Islet precursor cell (in vitro differentiated cells): ENCODE data around the gene ABLIM1.
A peak's percentile ranks its signal among the peaks of the same experiment; 100 is the strongest.

Experiments used
- DNase-seq: peaks from one replicate; pipeline ENCODE4 v3.0.0-alpha.2; 2018

Gene ABLIM1

DNA sequence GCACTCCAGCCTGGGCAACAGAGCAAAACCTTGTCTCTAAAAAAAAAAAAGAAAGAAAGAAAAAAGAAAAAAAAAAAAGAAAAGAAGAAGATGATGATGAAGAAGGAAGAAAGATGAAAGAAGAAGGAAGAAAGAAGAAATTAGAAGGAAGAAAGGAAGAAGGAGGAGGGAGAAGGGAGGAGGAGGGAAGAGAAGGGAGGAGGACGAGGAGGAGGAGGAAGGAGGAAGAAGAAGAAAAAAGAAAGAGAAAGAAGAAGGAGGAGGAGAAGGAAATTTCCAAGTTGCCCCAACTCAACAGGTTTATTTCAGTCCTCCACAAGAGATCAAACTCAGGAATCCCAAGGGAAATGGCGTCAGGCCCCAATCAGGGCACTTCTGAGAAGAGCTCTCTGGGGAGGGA is 115.7 kb downstream of the ABLIM1 start:
- DNase-seq = no peak

- no peak for DNase-seq
These were observed 116.3 kb downstream of the ABLIM1 start for GRCh38 chr10:114541797-114542160.

DNA sequence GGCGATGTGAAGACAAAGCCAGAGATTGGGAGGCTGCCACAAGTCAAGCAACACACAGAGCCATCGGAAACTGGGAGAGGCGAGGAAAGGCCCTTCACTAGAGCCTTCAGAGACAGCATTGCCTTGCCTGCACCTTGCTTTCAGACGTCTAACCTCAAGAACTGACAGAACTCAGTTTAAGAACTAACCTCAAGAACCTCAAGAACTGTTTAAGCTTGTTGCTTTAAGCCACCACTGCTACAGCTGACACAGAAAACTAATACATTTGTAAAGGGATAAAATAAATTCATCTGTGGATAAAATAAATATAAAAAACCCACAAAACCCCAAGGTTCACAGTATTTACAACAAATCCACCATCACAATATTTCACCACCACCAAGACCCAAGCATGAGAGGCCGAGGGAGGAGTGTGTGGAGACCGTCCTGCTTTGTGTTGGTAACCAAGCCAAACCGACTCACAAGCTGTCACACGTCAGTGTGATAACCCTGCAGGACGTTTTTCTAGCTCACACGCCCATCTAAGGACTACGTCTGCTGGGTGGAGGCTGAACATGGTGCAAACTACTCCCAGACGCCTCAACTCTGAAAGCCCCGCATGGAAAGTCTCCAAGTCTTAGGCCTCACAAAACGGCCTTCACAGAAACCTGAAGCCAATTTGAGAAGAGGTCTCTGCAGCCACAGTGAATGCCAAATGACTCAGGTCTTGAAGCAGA is 116.8 kb downstream of the ABLIM1 start:
- peak; percentile 64 for DNase-seq

DNA sequence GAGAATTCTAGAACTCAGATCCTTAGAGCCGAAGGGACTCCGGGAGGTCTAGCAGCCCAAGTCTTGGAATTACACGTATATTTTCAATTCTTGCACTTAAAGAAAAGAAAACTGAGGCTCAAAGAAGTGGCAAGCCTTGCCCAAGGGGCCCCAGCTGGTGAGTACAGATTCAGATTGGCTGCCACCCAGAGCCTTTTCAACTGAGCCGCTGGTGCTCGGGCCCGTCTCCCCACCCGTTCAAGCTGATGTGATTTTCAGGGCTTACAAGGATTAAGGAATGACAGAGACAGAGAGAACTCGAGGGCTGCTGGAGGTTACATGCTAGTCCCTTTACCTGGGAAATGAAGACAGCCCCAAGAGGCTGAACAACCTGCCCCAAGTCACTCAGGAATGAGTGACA is 117.8 kb downstream of the ABLIM1 start:
- no peak for DNase-seq

DNA sequence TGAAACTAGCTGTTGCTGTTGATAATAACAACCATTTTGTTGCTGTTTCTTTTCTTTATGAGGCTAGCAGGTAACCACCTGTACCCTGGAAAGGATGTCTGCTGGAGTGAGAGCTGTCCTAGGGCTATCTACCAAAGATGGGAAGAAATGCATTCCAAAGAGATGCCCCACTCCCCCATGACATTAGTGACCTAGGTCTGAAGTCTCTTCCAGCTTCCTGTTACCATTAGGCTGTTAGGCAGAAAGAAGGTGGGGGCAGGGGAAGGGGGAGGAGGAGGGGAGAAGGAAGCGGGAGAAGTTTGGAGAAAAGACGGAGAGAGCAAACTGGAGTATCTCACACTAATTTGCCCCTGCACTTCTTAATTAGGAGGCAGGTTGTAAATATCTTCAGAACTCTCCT is 118.5 kb downstream of the ABLIM1 start:
- DNase-seq = peak; percentile 65

- DNase-seq = no peak
These were observed 119.7 kb downstream of the ABLIM1 start for GRCh38 chr10:114538181-114538906.

DNA sequence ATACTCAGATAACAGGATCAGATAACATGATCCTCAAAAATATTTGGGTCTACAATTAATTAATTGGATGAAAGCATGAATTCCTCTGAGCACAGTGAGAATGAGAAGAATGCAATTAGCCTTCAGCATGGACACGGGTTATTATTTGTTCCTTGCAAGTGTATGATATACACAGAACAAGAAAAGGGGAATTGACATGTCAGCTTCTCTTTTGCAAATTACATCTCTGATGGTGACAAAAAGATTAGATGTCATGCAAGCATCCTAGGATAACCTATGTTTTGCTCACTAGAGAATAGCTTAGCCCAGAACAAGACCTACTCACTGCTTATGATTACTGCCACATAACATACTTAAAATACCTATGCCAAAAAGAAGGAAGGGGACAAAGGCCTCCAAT is 120.3 kb downstream of the ABLIM1 start:
- no peak for DNase-seq

DNA sequence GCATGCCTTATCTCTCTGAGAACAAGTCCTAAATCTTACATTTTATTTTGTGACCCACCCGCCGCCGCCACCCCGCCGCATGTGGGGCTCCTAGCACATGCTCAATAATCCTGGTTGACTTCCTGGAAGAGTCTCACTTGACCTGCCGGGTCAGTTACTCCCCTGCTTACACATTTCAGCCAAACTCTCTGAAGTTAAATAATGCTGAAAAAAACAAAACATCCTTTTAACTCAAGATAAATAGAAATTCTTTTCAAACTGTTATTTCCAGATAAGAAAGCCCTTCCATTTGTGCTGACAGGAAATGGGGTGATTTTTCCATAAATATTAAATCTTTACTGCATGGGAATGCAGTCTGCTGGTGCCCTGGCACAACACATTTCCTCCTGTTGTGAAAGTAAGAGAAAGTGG is 123.5 kb downstream of the ABLIM1 start:
- no peak for DNase-seq

DNA sequence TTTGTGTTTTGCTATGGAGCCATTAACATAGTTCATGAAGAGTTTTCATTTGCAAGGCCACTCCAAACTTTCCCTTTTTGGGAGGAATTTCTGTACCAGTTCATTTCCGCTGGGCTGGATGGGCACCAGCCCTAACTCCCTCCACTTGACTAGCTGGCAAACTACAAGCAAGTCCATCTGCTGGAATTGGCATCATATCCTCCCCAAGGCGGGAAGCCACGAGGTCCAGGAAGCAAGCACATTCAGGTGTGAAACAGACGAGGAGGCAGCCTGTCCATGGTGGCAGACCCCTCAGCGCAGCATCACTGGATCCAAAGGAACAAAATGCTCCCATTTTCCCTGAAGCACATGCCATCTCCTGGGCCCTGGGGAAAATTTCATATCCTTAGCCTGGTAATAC is 125.8 kb downstream of the ABLIM1 start:
- DNase-seq = no peak

DNA sequence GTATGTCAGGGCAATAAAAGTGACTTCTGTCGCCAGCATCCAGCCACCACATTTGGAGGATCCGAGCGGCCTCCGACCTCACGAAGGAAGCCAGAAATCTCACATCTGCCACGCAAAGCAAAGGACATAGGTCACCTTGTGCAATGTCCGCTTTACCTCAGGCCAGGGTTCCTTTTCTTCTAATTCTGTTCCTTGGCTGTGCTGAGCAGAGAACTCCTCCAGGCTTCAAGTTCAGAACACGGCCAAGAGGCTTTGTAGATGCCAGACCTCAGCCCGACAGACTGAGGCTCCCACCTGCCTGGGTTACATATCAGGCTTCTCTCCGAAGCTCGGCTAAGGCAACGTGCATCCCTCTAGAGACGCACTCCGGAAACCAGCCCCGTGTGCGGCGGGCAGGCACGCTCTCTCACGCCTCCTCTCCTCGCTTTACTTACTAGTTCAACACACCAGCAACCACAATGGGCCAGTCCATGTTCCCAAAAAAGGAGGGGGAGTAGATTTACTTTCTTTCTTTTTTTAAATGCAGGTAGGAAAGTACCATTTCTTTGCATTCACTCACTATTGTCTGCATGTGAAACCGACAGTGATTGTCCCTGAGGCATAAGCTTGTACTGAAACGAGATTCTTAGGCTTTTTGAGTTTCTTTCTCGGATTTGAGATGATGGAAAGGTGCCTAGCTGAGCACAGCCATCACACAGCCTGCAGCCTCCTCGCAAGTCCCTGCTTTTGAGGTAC is 131.4 kb downstream of the ABLIM1 start:
- peak; percentile 95 for DNase-seq

GRCh38 chr10:114526126-114526503 is 132.0 kb downstream of the ABLIM1 start:
- no peak for DNase-seq

- no peak for DNase-seq
These were observed 132.6 kb downstream of the ABLIM1 start for GRCh38 chr10:114525368-114525949.

DNA sequence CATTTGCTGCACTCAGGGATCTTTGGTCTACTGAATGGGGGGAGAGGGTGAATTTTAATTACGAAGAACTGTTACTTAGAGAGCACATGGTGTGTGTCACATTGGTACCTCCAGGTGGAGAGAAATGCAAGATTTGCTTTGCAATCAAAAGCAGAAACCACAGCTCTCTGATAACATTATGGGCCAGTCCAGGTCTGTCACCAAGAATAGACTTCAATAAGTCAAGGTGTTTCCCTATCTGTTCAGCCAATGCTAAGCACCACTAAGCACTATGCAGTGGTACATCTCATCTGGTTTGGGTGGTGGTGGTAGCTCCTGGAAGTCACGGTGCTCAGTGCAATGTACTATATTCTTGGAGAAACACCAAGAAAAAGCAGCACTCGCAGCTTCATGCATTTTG is 134.2 kb downstream of the ABLIM1 start:
- DNase-seq = no peak

- DNase-seq = no peak
These were observed 136.8 kb downstream of the ABLIM1 start for GRCh38 chr10:114521255-114521654.

GRCh38 chr10:114520453-114520852 is 137.6 kb downstream of the ABLIM1 start:
- DNase-seq = no peak

- no peak for DNase-seq
These were observed 138.2 kb downstream of the ABLIM1 start for GRCh38 chr10:114519756-114520293.

- DNase-seq = no peak
These were observed 138.8 kb downstream of the ABLIM1 start for GRCh38 chr10:114519306-114519669.

- no peak for DNase-seq
These were observed 139.4 kb downstream of the ABLIM1 start for GRCh38 chr10:114518401-114519305.

GRCh38 chr10:114517368-114518250 is 140.5 kb downstream of the ABLIM1 start:
- no peak for DNase-seq

- DNase-seq = no peak
These were observed 141.7 kb downstream of the ABLIM1 start for GRCh38 chr10:114516356-114516755.

- DNase-seq = no peak
These were observed 142.7 kb downstream of the ABLIM1 start for GRCh38 chr10:114515298-114515914.
